HG03045 (cell line): Measurements from ENCODE around the gene PLA2G4E.

Source experiments
- ATAC-seq: cut with Tn5 transposase; IDR thresholded peaks from one replicate; pipeline ENCODE4 v1.9.1; 2021; ENCODE audit warnings: mild to moderate bottlenecking, moderate library complexity; ENCODE audit not compliant: unreplicated experiment

Gene PLA2G4E

GRCh38 chr15:41958002-41958420 lies 62.8 kb downstream of the PLA2G4E start:
- no peak for ATAC-seq

- no peak for ATAC-seq
Observed at GRCh38 chr15:41957021-41957897, 63.6 kb downstream of the PLA2G4E start.

DNA sequence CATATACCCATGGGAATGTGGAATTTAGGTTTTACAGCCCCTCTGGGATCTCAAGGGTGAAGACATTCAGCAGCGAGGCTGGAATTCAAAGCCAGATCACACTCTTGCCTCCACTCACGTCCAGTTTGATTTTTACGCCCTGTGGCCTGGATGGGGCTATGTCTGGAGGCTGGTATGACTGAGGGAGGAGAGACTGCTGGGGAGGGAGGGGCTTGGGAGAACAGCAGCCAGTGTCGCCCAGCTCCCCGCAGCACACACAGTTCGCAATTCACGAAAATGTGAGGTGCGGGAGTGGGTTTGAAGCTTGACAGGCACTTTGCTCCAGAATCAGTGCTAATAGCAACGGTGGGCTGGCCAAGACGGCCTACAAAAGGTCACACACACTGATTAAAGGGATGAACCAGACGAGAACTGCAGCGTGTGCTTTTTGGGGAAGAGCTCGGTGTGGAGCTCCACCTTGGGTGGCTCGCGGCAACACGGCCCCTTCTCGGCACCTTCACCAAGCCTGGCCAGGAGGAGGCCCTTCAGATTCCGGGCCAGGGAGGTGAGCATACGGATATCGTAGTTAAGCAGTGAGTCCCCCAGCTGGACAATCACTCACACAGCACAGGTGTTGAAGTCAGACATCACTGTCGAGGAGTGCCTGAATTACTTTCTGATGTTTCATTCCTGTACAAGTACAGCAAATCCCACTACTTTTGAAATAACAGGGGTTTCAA lies 64.9 kb downstream of the PLA2G4E start:
- no peak for ATAC-seq

DNA sequence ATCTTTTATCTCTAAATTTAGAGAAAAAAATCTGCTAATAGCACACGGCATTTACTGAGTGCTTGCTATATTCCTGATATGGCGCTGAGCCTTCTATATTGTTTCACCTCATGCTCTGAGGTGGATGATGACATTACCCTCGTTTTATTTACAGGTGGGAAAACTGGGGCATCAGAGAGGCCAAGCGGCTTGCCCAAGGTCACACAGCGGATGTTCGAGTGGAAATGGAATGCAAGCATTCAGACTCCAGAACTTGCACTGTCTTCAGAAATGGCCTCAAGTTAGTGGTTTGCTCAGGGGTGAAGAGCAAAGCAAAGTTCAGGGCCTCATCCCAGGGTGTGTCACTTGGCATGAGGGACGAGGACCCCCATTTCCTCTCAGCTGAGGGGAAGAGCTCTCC lies 65.7 kb downstream of the PLA2G4E start:
- ATAC-seq: no peak

- ATAC-seq: no peak
Observed at GRCh38 chr15:41954036-41954435, 66.8 kb downstream of the PLA2G4E start.

DNA sequence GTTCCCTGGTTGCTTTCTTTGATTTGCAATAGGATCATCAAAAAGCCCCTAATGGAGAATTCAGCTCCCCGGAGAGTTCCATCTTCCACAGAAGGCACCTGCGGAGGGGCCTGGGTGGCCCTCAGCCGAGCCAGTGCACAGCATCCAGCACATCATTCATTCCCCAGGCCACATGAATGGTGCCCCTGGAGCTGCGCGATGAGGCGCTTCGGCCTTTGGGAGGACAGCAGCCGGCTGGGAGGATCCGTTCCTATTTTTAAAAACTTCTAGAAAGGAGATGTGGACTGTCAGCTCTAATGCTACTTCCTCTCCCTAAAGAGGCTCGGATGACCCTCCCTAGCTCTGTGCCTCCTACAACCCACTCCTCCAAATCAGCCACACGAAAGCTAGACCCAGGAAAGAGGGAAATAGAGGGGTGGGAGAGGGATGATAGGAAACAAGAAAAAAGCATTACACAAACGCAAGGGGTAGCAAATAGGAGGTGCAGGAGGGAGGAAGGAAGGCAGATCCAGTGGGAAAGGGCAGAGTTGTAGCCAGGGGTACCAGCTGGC lies 68.8 kb downstream of the PLA2G4E start:
- ATAC-seq: no peak

- ATAC-seq: no peak
Observed at GRCh38 chr15:41951571-41951970, 69.3 kb downstream of the PLA2G4E start.

DNA sequence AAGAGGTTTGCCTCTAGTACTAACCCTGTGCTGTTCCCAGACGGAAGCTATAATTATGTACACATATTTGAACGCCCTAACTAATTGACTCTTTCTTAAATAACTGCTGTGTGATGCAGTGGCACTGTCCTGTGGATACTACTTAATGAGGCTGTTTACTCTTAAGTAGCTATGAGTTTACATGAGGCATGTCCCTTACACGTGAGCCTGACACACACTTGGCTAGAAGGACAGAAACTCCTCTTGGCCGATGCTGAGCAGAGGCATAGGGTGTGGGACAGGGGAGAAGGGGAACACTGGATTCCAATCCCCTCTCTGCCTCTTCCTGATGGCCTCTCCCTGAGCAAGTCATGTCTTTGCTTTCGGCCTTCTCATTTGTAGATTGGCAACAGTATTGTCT lies 70.4 kb downstream of the PLA2G4E start:
- ATAC-seq: no peak

DNA sequence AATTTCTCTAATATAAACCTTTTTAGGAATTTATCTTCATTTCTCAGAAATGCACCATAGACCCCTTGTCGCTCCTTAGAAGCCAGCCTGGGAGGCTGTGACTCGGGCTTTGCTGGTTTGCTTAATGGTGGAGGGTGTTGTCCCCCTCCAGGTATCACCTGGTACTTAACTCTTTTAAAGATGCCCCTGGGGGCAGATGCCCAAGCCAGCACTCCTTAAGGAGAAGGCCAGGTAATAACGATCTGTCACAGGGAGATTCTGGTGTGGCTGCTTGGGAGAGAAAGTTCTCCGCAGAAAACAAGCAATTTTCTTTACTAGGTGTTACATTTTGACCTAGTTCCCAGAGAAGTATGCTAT lies 70.7 kb downstream of the PLA2G4E start:
- no peak for ATAC-seq

GRCh38 chr15:41949401-41950126 lies 71.3 kb downstream of the PLA2G4E start:
- no peak for ATAC-seq

DNA sequence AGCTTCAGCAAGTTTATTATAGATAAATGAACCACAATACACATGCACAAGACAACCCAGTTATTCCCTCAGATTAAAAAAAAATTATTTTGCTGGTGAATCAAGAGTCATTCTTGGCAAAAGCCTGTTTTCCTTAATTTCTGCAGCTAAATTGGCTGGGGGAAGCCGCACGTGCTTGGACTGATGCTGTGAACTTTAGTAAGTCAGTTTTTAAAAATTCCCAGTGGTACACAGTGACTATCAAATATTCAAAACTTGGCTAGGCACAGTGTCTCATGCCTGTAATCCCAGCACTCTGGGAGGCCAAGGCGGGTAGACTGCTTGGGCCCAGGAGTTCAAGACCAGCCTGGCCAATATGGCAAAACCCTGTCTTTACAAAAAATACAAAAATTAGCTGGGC lies 72.4 kb downstream of the PLA2G4E start:
- ATAC-seq: no peak

DNA sequence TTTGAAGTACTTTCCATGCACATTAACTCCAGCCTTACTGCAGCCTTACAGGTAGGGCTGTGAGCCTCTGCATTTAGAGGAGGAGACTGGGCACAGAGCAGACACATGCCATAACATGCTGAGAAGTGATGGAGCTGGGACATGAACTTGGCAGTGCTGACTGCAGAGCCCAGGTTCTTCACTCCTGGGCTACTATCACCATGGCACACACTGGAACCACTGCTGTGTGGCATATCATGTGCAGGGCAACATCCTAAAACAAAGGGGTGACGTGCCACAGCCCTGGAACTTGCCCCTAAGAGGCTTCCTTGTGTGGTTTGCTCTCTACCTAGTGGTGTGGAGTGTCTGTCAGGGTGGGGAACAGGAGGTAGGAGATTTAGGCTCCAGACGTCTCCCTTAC lies 73.9 kb downstream of the PLA2G4E start:
- ATAC-seq: no peak

- no peak for ATAC-seq
Observed at GRCh38 chr15:41945731-41946130, 75.1 kb downstream of the PLA2G4E start.

DNA sequence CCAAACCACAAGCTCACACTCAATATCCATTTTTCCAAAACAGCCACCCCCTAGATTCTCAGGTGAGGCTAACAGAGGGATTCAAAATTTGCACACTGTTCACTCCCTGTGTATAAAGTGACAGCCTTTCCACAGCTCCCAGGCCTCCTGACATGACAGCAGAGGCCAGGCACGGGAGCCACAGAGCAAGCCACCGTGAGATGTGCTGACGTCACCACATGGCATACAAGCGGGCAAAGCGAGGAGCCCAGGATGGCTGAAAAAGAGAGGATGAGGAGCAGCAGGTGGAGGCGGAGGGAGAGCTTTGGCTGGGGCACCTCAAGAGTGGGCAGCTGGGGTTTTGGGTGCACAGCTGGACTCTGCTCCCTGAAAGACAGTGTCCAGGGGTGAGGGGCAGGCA lies 75.6 kb downstream of the PLA2G4E start:
- no peak for ATAC-seq

DNA sequence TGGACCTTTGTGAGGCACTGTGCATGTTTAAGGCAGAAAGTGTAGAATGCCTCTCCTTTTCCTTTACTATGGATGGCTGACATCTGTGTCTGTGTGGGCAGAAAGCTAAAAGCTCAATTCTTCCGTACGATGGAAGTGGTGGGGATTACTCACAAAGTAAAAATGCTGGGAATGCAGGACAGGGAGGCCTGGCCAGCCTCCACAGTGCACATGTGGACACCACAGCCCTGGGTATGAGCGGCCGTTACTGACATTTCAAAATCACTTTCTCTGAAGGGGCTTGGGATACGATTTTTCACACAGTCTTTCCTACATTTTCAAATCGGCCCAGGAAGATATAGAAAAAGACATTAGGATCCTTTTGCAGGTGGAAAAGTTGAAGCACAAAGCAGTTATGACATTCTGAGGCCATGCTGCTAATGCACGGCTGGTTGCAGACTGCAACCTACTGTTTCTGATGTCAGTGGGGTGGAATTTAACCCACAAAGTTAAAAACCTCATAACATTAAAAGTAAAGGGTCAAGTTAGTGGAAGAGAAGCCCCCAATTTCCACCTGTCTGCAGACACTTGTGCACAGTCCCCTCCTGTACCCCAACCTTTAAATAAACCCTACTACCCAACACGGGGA lies 76.4 kb downstream of the PLA2G4E start:
- ATAC-seq: no peak

- ATAC-seq: no peak
Observed at GRCh38 chr15:41943543-41944312, 77.1 kb downstream of the PLA2G4E start.

GRCh38 chr15:41942886-41943285 lies 78.0 kb downstream of the PLA2G4E start:
- no peak for ATAC-seq

- no peak for ATAC-seq
Observed at GRCh38 chr15:41941644-41942415, 79.0 kb downstream of the PLA2G4E start.

DNA sequence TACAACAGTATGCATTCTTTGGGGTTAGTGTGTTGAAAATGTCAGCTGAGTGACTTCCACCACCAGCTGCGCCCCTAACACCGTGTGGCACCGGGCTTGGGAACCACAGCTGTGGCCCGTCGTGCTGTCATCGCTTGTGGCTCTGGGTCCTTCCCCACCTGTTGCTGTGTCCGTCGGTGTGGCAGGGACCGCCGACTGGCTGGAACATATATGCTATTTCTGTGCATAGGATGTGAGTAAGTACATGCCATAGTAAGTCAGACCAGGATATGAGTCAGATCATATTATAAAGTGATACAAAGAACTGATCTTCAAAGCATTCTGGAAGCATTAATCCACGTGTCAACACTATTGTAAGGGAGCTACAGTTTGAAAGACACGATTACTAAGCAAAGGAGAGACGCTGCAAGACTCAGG lies 80.4 kb downstream of the PLA2G4E start:
- no peak for ATAC-seq
